Prostate gland (tissue), 2 donors: ENCODE measurements around the gene FAM124B.

Source experiments
- CTCF ChIP-seq, 4 experiments: fragments of 200-600 bp in 2 of 4; fragments of 450-650 bp in 2 of 4; sonication (generic) in 2 of 4; IDR thresholded peaks; 1 replicate in 3 of 4; 2 replicates in 1 of 4; pipeline ENCODE4 v1.5.1; 2016 to 2019; ENCODE audit warnings: antibody characterized with exemption in 4 of 4, mild to moderate bottlenecking in 2 of 4, moderate library complexity in 2 of 4
- POLR2A ChIP-seq: fragments of 450-650 bp; IDR thresholded peaks from one replicate; pipeline ENCODE4 v1.6.1; 2016; ENCODE audit warnings: antibody characterized with exemption, mild to moderate bottlenecking
- POLR2AphosphoS5 ChIP-seq: sonication (generic); formaldehyde crosslinking; IDR thresholded peaks from one replicate; pipeline ENCODE4 v1.6.1; 2017; ENCODE audit warnings: antibody characterized with exemption

- no peak for TF ChIP-seq POLR2A
- no peak for TF ChIP-seq CTCF (IDR thresholded peaks at IDR 0.05)
- no peak for TF ChIP-seq POLR2AphosphoS5
Measured at GRCh38 chr2:224377751-224378700, 23.9 kb downstream of the FAM124B start.
